ENCODE data around the gene ZNF319. TPM values are rescaled to one million over a fixed set of nuclear protein-coding genes. Genes with fewer than 3 reads are reported as not detected.

The ZNF319 gene
- total and polyA plus RNA-seq, 2 of the 8 experiments (the other 6 are each of a cell fraction or from before 2014, with no cell fraction given) = 3.3 to 5.5 TPM

GRCh38 chr16:57994778-57995177 is 5.7 kb downstream of the ZNF319 start:
- 68% methylated on average over 4 of the region's 4 CpGs; no CpG with 5 or more reads in 1 of the 2 experiments for WGBS, 2 experiments (ENCODE audit: extremely low coverage in 1 of 2, insufficient coverage in 1 of 2, insufficient read length in 1 of 2, insufficient replicate concordance in 2 of 2, low coverage in 1 of 2, low lambda C conversion rate in 2 of 2, missing lambda C conversion rate in 1 of 2)
- Histone ChIP-seq H3K27me3 (replicated peaks in 1 of 4; ENCODE audit: control insufficient read depth in 3 of 4, extremely low read depth in 1 of 4, insufficient read depth in 3 of 4, low read length in 3 of 4) (peaks cover 0 to 3% (median 0%) of the 10 kb centered on the region in 4 experiments; a peak in 2 of 7 replicates), H3K36me3 (ENCODE audit: control insufficient read depth in 2 of 4, insufficient read depth in 4 of 4, low read length in 3 of 4) (peaks cover 0 to 12% (median 3%) of the 10 kb centered on the region in 4 experiments; a peak in 4 of 8 replicates), H3K23me2 (ENCODE audit: low read depth, low read length) (peaks cover under 1% of the 10 kb centered on the region; the same call in 1 of the 2 replicates), H2BK5ac (ENCODE audit: low read depth, low read length) (no peak overlapping the region), H3K4me3 (ENCODE audit: extremely low read depth in 1 of 4, insufficient read depth in 2 of 4, low read depth in 3 of 4, low read length in 4 of 4) (no peak overlapping the region), H2BK120ac (replicated peaks; ENCODE audit: low read depth, low read length) (no peak overlapping the region), H3K4ac (replicated peaks; ENCODE audit: insufficient read length, low read depth, low read length) (no peak overlapping the region), H3K14ac (ENCODE audit: insufficient read length) (no peak overlapping the region), H4K5ac (ENCODE audit: insufficient read length, low read depth, low read length) (no peak overlapping the region), H3K18ac (ENCODE audit: extremely low read depth, low read length) (no peak overlapping the region), H3K4me1 (replicated peaks in 1 of 4; ENCODE audit: control insufficient read depth in 3 of 4, insufficient read depth in 4 of 4, low read length in 3 of 4) (peaks cover 4 to 12% (median 7%) of the 10 kb centered on the region in 4 experiments; a peak in 6 of 7 replicates), H2BK20ac (ENCODE audit: low read length) (no peak overlapping the region), H3K23ac (ENCODE audit: insufficient read length) (no peak overlapping the region), H4K20me1 (replicated peaks in 1 of 2; ENCODE audit: control insufficient read depth in 1 of 2, insufficient read depth in 2 of 2, low read length in 2 of 2) (peaks cover 1 to 7% of the 10 kb centered on the region in 2 experiments), H3K9me3 (ENCODE audit: insufficient read depth in 2 of 2, low read depth in 1 of 2, low read length in 1 of 2) (no peaks in the 10 kb centered on the region), H4K91ac (replicated peaks; ENCODE audit: insufficient read length, low read length) (no peak overlapping the region), H2AK5ac (ENCODE audit: low read depth, low read length) (no peak overlapping the region), H2AFZ (ENCODE audit: low read length) (no peak overlapping the region), H3K56ac (replicated peaks; ENCODE audit: insufficient read length, low read depth, low read length) (no peak overlapping the region), H4K8ac (ENCODE audit: extremely low read depth, insufficient read depth, low read length) (no peak overlapping the region), H3K4me2 (ENCODE audit: insufficient read depth in 1 of 2, low read depth in 2 of 2, low read length in 2 of 2) (no peak overlapping the region), H2BK15ac (ENCODE audit: low read length) (no peak overlapping the region), H3K27ac (ENCODE audit: low read depth, low read length) (no peak overlapping the region), H2BK12ac (ENCODE audit: low read depth, low read length) (no peak overlapping the region), H3K9ac (replicated peaks in 1 of 4; ENCODE audit: extremely low read depth in 1 of 4, low read depth in 3 of 4, low read length in 3 of 4) (no peak overlapping the region), H3K79me2 (ENCODE audit: control insufficient read depth in 1 of 2, insufficient read depth in 2 of 2, low read length in 2 of 2) (no peaks in the 10 kb centered on the region), H3K79me1 (ENCODE audit: low read depth, low read length) (no peaks in the 10 kb centered on the region)
- FAIRE-seq = no peak
- DNase-seq (ENCODE audit: low read depth in 1 of 2, low spot score in 2 of 2) = no peak
- POLR2A ChIA-PET (ENCODE audit: partially characterized antibody) = no interaction called here
- CTCF ChIA-PET (ENCODE audit: partially characterized antibody) = interaction anchor here (1.0 to 26.3 kb wide), 4 partner anchors 14 to 219 kb away, joined by 3 to 305 read pairs (median 9); no protein-coding TSS in a partner anchor
- TF ChIP-seq SIN3A (conservative IDR thresholded peaks at IDR 0.05 in 1 of 2, IDR thresholded peaks at IDR 0.05 in 1 of 2; ENCODE audit: low read depth in 1 of 2, low read length in 2 of 2) (0 out of 4 replicates have a peak, but pooled peaks of 1 of the 2 experiments have one; percentile 34), USF2 (IDR thresholded peaks at IDR 0.05; ENCODE audit: low read length) (no peak), RAD21 (IDR thresholded peaks at IDR 0.05 in 1 of 2, conservative IDR thresholded peaks at IDR 0.05 in 1 of 2; ENCODE audit: low read depth in 2 of 2, low read length in 2 of 2) (peak; percentile 52 to 67), PHF8 (conservative IDR thresholded peaks at IDR 0.05; ENCODE audit: low read depth, low read length) (no peak), ZNF274 (IDR thresholded peaks at IDR 0.05; ENCODE audit: borderline replicate concordance, extremely low read depth, low read length) (no peak), CTCF (IDR thresholded peaks at IDR 0.05; ENCODE audit: control extremely low read depth in 1 of 3, insufficient read depth in 1 of 3, low read depth in 1 of 3, low read length in 3 of 3) (peak; percentile 64 to 67 (median 64)), EGR1 (IDR thresholded peaks at IDR 0.05; ENCODE audit: borderline replicate concordance, low read depth, low read length) (no peak)
